NT2/D1 (cell line): ENCODE data around the gene SYT5.
A peak's percentile ranks its signal among the peaks of the same experiment; 100 is the strongest.
"Not testable (repeated sequence)": the region's sequence is repeated elsewhere in the genome, so short reads cannot be mapped to it uniquely, and the experiment has no call there.

Experiments
- DNase-seq: peaks from one replicate; pipeline ENCODE4 v3.0.0-alpha.2; 2011; ENCODE audit warnings: low read depth, low spot score
- H3K27me3 ChIP-seq: 2 replicates; pipeline ENCODE4 v1.6.0; 2011; ENCODE audit warnings: mild to moderate bottlenecking; ENCODE audit not compliant: insufficient read length, insufficient read depth
- H3K36me3 ChIP-seq: 2 replicates; pipeline ENCODE4 v1.6.1; 2011; ENCODE audit warnings: mild to moderate bottlenecking, low read length, mixed read lengths; ENCODE audit not compliant: insufficient read depth, insufficient read length
- H3K4me1 ChIP-seq: 2 replicates; pipeline ENCODE4 v1.5.1; 2011; ENCODE audit not compliant: insufficient read depth, insufficient read length
- H3K4me3 ChIP-seq: 2 replicates; pipeline ENCODE4 v1.5.1; 2011; ENCODE audit warnings: low read depth; ENCODE audit not compliant: insufficient read length
- H3K9ac ChIP-seq: 2 replicates; pipeline ENCODE4 v1.6.0; 2011; ENCODE audit warnings: low read depth; ENCODE audit not compliant: insufficient read length
- H3K9me3 ChIP-seq: 2 replicates; pipeline ENCODE4 v1.5.1; 2011; ENCODE audit warnings: mild to moderate bottlenecking, low read length; ENCODE audit not compliant: insufficient read depth
- SUZ12 ChIP-seq: IDR thresholded peaks from 2 replicates; pipeline ENCODE4 v1.6.1; 2011; ENCODE audit not compliant: insufficient read length, insufficient read depth; ENCODE audit errors: extremely low read depth
- YY1 ChIP-seq: IDR thresholded peaks from 2 replicates; pipeline ENCODE4 v1.6.1; 2011; ENCODE audit not compliant: insufficient read length, insufficient read depth
- ZNF274 ChIP-seq: IDR thresholded peaks from 2 replicates; pipeline ENCODE4 v1.6.1; 2011; ENCODE audit warnings: mild to moderate bottlenecking, low read depth, low read length

Gene SYT5

DNA sequence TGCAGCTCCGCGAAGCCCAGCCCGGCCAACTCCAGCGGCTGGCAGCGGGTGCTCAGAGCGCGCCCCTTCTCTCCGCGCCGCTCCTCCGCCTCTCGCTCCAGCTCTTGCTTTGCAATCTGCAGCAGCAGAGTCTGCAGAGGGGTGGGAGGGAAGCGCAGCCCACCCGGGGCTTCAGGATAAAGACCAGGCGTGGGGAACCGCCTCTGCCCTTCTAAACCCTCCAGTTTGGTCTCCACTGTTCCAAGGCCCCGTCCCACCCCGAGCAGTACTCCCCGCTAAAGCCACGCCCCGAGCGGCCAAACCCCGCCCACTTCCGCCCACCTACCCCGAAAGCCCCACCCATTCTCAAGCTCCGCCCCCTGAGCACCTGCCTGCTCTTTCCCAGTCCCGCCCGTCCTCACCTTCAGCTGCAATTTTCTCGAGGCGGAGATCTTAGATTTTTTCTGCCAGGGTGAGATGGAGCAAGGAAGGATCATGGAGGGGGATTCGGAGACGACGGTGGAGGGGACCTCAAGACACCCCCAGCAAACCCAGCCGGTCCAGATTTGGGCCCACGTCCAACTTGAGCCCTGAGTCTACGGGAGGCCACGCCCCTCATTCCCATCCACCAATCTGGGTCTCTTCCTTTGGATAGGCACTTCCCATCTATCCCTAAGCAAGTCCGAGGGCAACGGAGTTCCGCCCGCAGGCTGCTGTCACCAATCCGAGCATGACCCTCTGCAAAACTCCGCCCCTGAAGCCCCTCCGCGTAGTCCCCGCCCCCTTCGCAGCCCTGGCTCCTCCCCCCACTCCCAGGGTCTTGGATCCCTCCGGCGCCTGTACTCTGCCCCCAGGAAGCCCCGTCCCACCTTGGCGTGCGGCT lies 23.7 kb downstream of the SYT5 start:
- no peak for TF ChIP-seq YY1
- no peak for TF ChIP-seq SUZ12
- TF ChIP-seq ZNF274, result no peak
- peak overlapping the region; percentile 50 for H3K9ac ChIP-seq
- H3K27me3 ChIP-seq, result no peaks in the 10 kb centered on the region
- DNase-seq, result no peak
- H3K9me3 ChIP-seq, result no peaks in the 10 kb centered on the region
- H3K4me3 ChIP-seq, result peak overlapping the region; percentile 22
- H3K4me1 ChIP-seq, result peaks cover 5% of the 10 kb centered on the region
- H3K36me3 ChIP-seq, result no peaks in the 10 kb centered on the region

- not testable (repeated sequence) for H3K27me3 ChIP-seq, H3K9me3 ChIP-seq, DNase-seq, H3K36me3 ChIP-seq, H3K4me1 ChIP-seq
- Histone ChIP-seq H3K9ac (peak overlapping the region; percentile 50), H3K4me3 (peak overlapping the region; percentile 22)
Measured at GRCh38 chr19:55155784-55156183, 24.3 kb downstream of the SYT5 start.

DNA sequence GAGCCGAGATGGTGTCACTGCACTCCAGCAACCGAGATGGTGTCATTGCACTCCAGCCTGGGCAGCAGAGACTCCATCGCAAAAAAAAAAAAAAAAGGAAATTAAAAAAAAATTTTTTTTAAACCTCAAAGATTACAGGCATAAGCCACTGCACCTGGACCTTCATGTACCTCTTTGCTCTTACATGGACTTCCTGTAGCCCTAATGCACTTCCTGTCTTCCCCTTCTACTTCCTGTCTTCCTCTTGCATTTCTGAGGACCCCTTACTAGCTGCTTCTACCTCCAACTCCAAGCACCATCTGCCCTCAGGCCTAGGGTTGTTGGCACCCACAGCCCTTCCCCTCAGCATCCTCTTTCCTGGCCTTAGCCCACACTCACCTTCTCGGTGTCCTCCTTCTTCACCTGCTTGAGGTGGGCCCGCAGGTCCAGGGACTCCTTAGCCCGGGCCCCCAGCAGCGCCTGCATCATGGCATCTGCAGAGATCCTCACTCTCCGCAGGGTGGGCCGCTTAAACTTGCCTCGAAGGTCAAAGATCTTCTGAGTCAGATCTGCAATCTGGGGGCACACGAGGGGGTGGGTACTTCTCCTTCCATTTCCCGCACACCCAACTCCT lies 26.3 kb downstream of the SYT5 start:
- no peaks in the 10 kb centered on the region for H3K9me3 ChIP-seq
- no peaks in the 10 kb centered on the region for H3K27me3 ChIP-seq
- no peak for DNase-seq
- peaks cover 6% of the 10 kb centered on the region for H3K4me1 ChIP-seq
- no peaks in the 10 kb centered on the region for H3K36me3 ChIP-seq
- TF ChIP-seq ZNF274 (no peak), YY1 (no peak), SUZ12 (no peak)
- H3K4me3 ChIP-seq, result no peak overlapping the region
- H3K9ac ChIP-seq, result no peak overlapping the region

DNA sequence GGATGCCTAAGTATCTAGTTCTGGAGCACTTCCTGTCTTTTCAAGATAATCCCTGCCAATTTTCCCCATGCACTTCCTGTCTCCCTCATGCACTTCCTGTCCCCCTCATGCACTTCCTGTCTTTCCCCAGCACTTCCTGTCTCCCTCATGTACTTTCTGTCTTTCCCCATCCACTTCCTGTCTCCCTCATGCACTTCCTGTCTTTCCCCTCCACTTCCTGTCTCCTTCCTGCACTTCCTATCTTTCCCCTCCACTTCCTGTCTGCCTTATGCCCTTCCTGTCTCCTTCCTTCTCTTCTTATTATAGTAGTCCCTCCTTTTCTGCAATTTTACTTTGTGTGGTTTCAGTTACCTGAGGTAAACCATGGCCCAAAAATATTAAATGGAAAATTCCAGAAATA lies 28.1 kb downstream of the SYT5 start:
- Histone ChIP-seq H3K9me3 (no peaks in the 10 kb centered on the region), H3K4me1 (peaks cover 10% of the 10 kb centered on the region), H3K36me3 (no peaks in the 10 kb centered on the region), H3K4me3 (no peak overlapping the region), H3K9ac (no peak overlapping the region), H3K27me3 (no peaks in the 10 kb centered on the region)
- no peak for DNase-seq
- TF ChIP-seq YY1, result no peak
- no peak for TF ChIP-seq ZNF274
- TF ChIP-seq SUZ12, result no peak

GRCh38 chr19:55149078-55150003 lies 30.7 kb downstream of the SYT5 start, which contains the start of gene TNNT1:
TSS of gene TNNT1 (minus strand) at chr19:55149206. CDS start at chr19:55147157, 2,049 bp downstream.
- H3K9ac ChIP-seq, result peak within 1 kb of the TSS; percentile 50
- peak within 1 kb of the TSS; percentile 24 for H3K4me3 ChIP-seq
- DNase-seq, result no peak
- TF ChIP-seq YY1 (no peak), ZNF274 (no peak), SUZ12 (no peak)
- peaks cover 4% of the 10 kb centered on the region for H3K36me3 ChIP-seq
- peaks cover 11% of the 10 kb centered on the region for H3K4me1 ChIP-seq
- H3K27me3 ChIP-seq, result no peaks in the 10 kb centered on the region
- H3K9me3 ChIP-seq, result no peaks in the 10 kb centered on the region

- TF ChIP-seq SUZ12, result no peak
- H3K4me1 ChIP-seq, result peaks cover 11% of the 10 kb centered on the region
- no peak overlapping the region for H3K4me3 ChIP-seq
- H3K36me3 ChIP-seq, result peaks cover 4% of the 10 kb centered on the region
- no peaks in the 10 kb centered on the region for H3K27me3 ChIP-seq
- H3K9me3 ChIP-seq, result no peaks in the 10 kb centered on the region
- DNase-seq, result no peak
- peak overlapping the region; percentile 17 for H3K9ac ChIP-seq
Measured at GRCh38 chr19:55147545-55148251, 32.4 kb downstream of the SYT5 start.
